Measurements from ENCODE around the gene COG1. TPM values are rescaled to one million over a fixed set of nuclear protein-coding genes. Genes with fewer than 3 reads are reported as not detected.

COG1 gene
- total RNA-seq, 1 donor from 2014 or later = 30.0 TPM

- Mint-ChIP-seq H3K9me3 (no peaks in the 10 kb centered on the region), H3K27me3 (peaks cover 16% of the 10 kb centered on the region), H3K4me3 (no peak overlapping the region), H3K36me3 (ENCODE audit: low read depth) (no peaks in the 10 kb centered on the region), H3K27ac (no peak overlapping the region), H3K4me1 (peaks cover 4% of the 10 kb centered on the region)
- DNase-seq = no peak
- intact Hi-C loops (cut with micrococcal nuclease) = loop anchor here (2.0 to 5.0 kb wide), 2 partner anchors 65 to 601 kb away; partner anchors contain the start of gene SLC39A11
Measured at GRCh38 chr17:73157521-73157890, 35.3 kb upstream of the COG1 start.

- H3K27ac Mint-ChIP-seq = no peak overlapping the region
- intact Hi-C loops (cut with micrococcal nuclease) = loop anchor here (5.0 kb wide), 1 partner anchor 66 kb away; the partner anchor contains the start of gene SLC39A11
- DNase-seq = no peak
- no peaks in the 10 kb centered on the region for H3K9me3 Mint-ChIP-seq
- peaks cover 22% of the 10 kb centered on the region for H3K27me3 Mint-ChIP-seq
- no peaks in the 10 kb centered on the region for H3K36me3 Mint-ChIP-seq (ENCODE audit: low read depth)
- H3K4me3 Mint-ChIP-seq = no peak overlapping the region
- peaks cover 4% of the 10 kb centered on the region for H3K4me1 Mint-ChIP-seq
Measured at GRCh38 chr17:73158133-73158532, 34.7 kb upstream of the COG1 start.

GRCh38 chr17:73160980-73161630 is 31.8 kb upstream of the COG1 start:
- no peak for DNase-seq
- H3K36me3 Mint-ChIP-seq (ENCODE audit: low read depth) = no peaks in the 10 kb centered on the region
- H3K27ac Mint-ChIP-seq = no peak overlapping the region
- intact Hi-C loops (cut with micrococcal nuclease) = no loop called here
- peaks cover 49% of the 10 kb centered on the region for H3K27me3 Mint-ChIP-seq
- no peak overlapping the region for H3K4me3 Mint-ChIP-seq
- no peaks in the 10 kb centered on the region for H3K9me3 Mint-ChIP-seq
- H3K4me1 Mint-ChIP-seq = peaks cover 11% of the 10 kb centered on the region

GRCh38 chr17:73163043-73163442 is 29.8 kb upstream of the COG1 start:
- H3K36me3 Mint-ChIP-seq (ENCODE audit: low read depth) = no peaks in the 10 kb centered on the region
- no peak for DNase-seq
- intact Hi-C loops (cut with micrococcal nuclease) = no loop called here
- peaks cover 66% of the 10 kb centered on the region for H3K27me3 Mint-ChIP-seq
- H3K4me1 Mint-ChIP-seq = peaks cover 26% of the 10 kb centered on the region
- H3K9me3 Mint-ChIP-seq = no peaks in the 10 kb centered on the region
- no peak overlapping the region for H3K4me3 Mint-ChIP-seq
- no peak overlapping the region for H3K27ac Mint-ChIP-seq

GRCh38 chr17:73165616-73166404 is 27.0 kb upstream of the COG1 start:
- peaks cover 26% of the 10 kb centered on the region for H3K4me1 Mint-ChIP-seq
- intact Hi-C loops (cut with micrococcal nuclease) = no loop called here
- peak overlapping the region; percentile 83 for H3K4me3 Mint-ChIP-seq

GRCh38 chr17:73166731-73167581 is 25.9 kb upstream of the COG1 start:
- peaks cover 63% of the 10 kb centered on the region for H3K27me3 Mint-ChIP-seq
- peaks cover 5% of the 10 kb centered on the region for H3K9me3 Mint-ChIP-seq
- intact Hi-C loops (cut with micrococcal nuclease) = loop anchor here (1.0 kb wide), 1 partner anchor 24 kb away; no protein-coding TSS in a partner anchor
- H3K4me1 Mint-ChIP-seq = peaks cover 25% of the 10 kb centered on the region
- no peaks in the 10 kb centered on the region for H3K36me3 Mint-ChIP-seq (ENCODE audit: low read depth)
- H3K27ac Mint-ChIP-seq = peak overlapping the region; percentile 3
- H3K4me3 Mint-ChIP-seq = peak overlapping the region; percentile 83
- no peak for DNase-seq

More at GRCh38 chr17:73165616-73166404, 27.0 kb upstream of the COG1 start:
- DNase-seq = no peak
- peaks cover 5% of the 10 kb centered on the region for H3K9me3 Mint-ChIP-seq
- H3K27me3 Mint-ChIP-seq = peaks cover 66% of the 10 kb centered on the region
- no peak overlapping the region for H3K27ac Mint-ChIP-seq
- no peaks in the 10 kb centered on the region for H3K36me3 Mint-ChIP-seq (ENCODE audit: low read depth)

- Mint-ChIP-seq H3K4me1 (peaks cover 30% of the 10 kb centered on the region), H3K9me3 (peaks cover 5% of the 10 kb centered on the region), H3K27me3 (peaks cover 49% of the 10 kb centered on the region), H3K36me3 (ENCODE audit: low read depth) (no peaks in the 10 kb centered on the region), H3K4me3 (no peak overlapping the region), H3K27ac (no peak overlapping the region)
- DNase-seq = no peak
- intact Hi-C loops (cut with micrococcal nuclease) = no loop called here
Measured at GRCh38 chr17:73168667-73169066, 24.2 kb upstream of the COG1 start.

- Mint-ChIP-seq H3K4me3 (no peak overlapping the region), H3K36me3 (ENCODE audit: low read depth) (no peaks in the 10 kb centered on the region), H3K4me1 (peaks cover 24% of the 10 kb centered on the region), H3K27ac (no peak overlapping the region), H3K9me3 (peaks cover 5% of the 10 kb centered on the region), H3K27me3 (peaks cover 36% of the 10 kb centered on the region)
- no peak for DNase-seq
- intact Hi-C loops (cut with micrococcal nuclease) = no loop called here
Measured at GRCh38 chr17:73170324-73170723, 22.5 kb upstream of the COG1 start.

GRCh38 chr17:73172252-73172651 is 20.6 kb upstream of the COG1 start:
- Mint-ChIP-seq H3K4me1 (peaks cover 10% of the 10 kb centered on the region), H3K4me3 (no peak overlapping the region), H3K9me3 (peaks cover 11% of the 10 kb centered on the region), H3K27me3 (peaks cover 18% of the 10 kb centered on the region), H3K36me3 (ENCODE audit: low read depth) (no peaks in the 10 kb centered on the region), H3K27ac (no peak overlapping the region)
- intact Hi-C loops (cut with micrococcal nuclease) = no loop called here
- DNase-seq = no peak

- H3K36me3 Mint-ChIP-seq (ENCODE audit: low read depth) = no peaks in the 10 kb centered on the region
- H3K4me1 Mint-ChIP-seq = peaks cover 6% of the 10 kb centered on the region
- DNase-seq = no peak
- H3K4me3 Mint-ChIP-seq = no peak overlapping the region
- H3K9me3 Mint-ChIP-seq = peaks cover 11% of the 10 kb centered on the region
- no peak overlapping the region for H3K27ac Mint-ChIP-seq
- H3K27me3 Mint-ChIP-seq = peaks cover 5% of the 10 kb centered on the region
- intact Hi-C loops (cut with micrococcal nuclease) = no loop called here
Measured at GRCh38 chr17:73174126-73174525, 18.7 kb upstream of the COG1 start.

GRCh38 chr17:73175962-73176565 is 16.8 kb upstream of the COG1 start:
- H3K36me3 Mint-ChIP-seq (ENCODE audit: low read depth) = no peaks in the 10 kb centered on the region
- no peak overlapping the region for H3K4me3 Mint-ChIP-seq
- peaks cover 6% of the 10 kb centered on the region for H3K9me3 Mint-ChIP-seq
- H3K4me1 Mint-ChIP-seq = peaks cover 6% of the 10 kb centered on the region
- no peak overlapping the region for H3K27ac Mint-ChIP-seq
- intact Hi-C loops (cut with micrococcal nuclease) = no loop called here
- H3K27me3 Mint-ChIP-seq = no peaks in the 10 kb centered on the region
- DNase-seq = no peak

- no peaks in the 10 kb centered on the region for H3K27me3 Mint-ChIP-seq
- peaks cover 6% of the 10 kb centered on the region for H3K9me3 Mint-ChIP-seq
- no peak overlapping the region for H3K27ac Mint-ChIP-seq
- no peak overlapping the region for H3K4me3 Mint-ChIP-seq
- DNase-seq = no peak
- intact Hi-C loops (cut with micrococcal nuclease) = no loop called here
- H3K4me1 Mint-ChIP-seq = no peaks in the 10 kb centered on the region
- H3K36me3 Mint-ChIP-seq (ENCODE audit: low read depth) = no peaks in the 10 kb centered on the region
Measured at GRCh38 chr17:73179387-73179786, 13.5 kb upstream of the COG1 start.

- no peak overlapping the region for H3K4me3 Mint-ChIP-seq
- H3K9me3 Mint-ChIP-seq = peaks cover 6% of the 10 kb centered on the region
- H3K27me3 Mint-ChIP-seq = no peaks in the 10 kb centered on the region
- DNase-seq = no peak
- no peaks in the 10 kb centered on the region for H3K4me1 Mint-ChIP-seq
- no peaks in the 10 kb centered on the region for H3K36me3 Mint-ChIP-seq (ENCODE audit: low read depth)
- intact Hi-C loops (cut with micrococcal nuclease) = no loop called here
- no peak overlapping the region for H3K27ac Mint-ChIP-seq
Measured at GRCh38 chr17:73179878-73180277, 13.0 kb upstream of the COG1 start.

All from activated CD4-positive, alpha-beta T cell treated with anti-CD3 and anti-CD28 coated beads, Interleukin-2, amount 10 ng/mL, durations not matched to agents 24 days and 14 days (primary cell).